ENCODE data around the gene TAF4. TPM values are rescaled to one million over a fixed set of nuclear protein-coding genes. Genes with fewer than 3 reads are reported as not detected.
"Not testable (repeated sequence)": the region's sequence is repeated elsewhere in the genome, so short reads cannot be mapped to it uniquely, and the experiment has no call there.

TAF4 gene
- total RNA-seq, 1 donor from 2014 or later: 19.9 TPM

DNA sequence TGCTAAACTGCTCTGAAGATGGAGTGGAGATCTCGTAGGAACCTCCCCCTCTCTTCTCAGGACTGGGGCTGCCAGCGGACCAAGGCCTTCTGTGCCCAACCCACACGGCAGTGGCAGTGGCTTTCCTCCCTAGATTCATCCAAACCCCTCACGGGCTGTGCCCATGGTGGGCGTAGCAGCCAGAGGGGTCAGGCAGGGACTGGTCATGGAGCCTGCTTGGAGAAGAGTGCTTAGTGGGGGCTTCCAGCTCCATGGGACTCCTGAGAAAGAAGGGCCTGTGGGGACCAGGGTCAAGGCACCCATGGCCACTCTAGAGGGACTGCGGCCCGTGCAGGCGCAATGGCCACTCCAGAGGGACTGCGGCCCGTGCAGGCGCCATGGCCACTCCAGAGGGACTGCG, 86.6 kb downstream of the TAF4 start:
- no peak for DNase-seq (ENCODE audit: low read depth)

DNA sequence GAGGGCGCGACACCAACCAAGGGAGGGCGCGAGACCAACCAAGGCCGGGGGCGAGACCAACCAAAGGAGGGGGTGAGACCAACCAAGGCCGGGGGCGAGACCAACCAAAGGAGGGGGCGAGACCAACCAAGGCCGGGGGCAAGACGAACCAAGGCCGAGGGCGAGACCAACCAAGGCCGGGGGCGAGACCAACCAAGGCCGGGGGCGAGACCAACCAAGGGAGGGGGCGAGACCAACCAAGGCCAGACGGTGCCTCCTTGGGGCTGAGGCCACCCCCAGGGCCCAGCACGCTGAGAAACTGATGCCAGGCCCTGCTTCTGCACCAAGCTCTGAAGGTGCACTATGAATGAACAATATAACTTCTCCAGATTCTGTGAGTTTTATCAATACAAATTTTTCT, 87.2 kb downstream of the TAF4 start:
- no peak for DNase-seq (ENCODE audit: low read depth)

DNA sequence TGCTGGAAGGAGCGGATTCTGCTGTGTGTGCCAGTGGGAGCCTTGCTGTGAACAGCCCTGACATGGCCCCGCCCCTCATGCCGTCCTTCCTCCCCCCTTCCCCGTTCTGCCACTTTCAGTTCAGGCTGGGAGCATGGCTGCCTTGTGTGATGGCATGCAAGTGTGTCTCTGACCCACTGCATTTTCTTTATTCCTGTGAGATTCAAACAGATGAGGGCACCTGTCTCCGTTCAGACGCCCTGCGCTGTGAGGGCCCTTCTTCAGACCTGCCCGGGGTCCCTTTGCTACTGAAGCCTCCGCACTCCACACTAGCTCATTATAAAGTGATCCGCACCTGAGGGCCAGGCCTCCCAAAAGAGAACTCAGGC, 88.3 kb downstream of the TAF4 start:
- no peak for DNase-seq (ENCODE audit: low read depth)

DNA sequence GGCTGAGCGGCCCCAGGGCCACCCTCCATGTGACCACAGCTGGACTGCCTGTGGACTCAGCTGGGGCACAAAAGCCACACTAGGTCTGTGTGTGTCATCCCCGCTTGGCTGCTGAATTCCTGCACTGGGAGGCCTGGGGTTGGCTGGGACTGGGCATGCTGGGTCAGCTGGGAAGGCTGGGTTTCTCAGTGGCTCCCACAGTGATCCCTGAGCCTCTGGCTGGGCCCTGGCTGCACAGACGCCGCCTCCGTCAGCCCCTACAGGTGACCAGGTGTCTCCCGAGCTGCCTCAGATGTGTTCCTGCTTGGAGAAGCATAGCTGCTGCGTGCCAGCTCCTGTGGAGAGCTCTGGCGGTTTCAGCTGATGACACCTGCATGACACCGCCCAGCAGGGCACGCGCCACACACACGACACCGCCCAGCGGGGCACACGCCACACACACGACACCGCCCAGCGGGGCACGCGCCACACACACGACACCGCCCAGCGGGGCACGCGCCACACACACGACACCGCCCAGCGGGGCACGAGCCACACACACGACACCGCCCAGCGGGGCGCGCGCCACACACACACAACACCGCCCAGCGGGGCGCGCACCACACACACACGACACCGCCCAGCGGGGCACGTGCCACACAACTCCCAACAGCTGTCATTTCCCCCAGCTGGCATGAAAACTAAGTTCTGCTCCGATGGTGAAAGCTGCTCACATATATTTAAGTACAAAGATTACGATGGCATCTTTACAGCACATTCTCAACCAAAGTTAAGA, 88.8 kb downstream of the TAF4 start:
- DNase-seq (ENCODE audit: low read depth): no peak

DNA sequence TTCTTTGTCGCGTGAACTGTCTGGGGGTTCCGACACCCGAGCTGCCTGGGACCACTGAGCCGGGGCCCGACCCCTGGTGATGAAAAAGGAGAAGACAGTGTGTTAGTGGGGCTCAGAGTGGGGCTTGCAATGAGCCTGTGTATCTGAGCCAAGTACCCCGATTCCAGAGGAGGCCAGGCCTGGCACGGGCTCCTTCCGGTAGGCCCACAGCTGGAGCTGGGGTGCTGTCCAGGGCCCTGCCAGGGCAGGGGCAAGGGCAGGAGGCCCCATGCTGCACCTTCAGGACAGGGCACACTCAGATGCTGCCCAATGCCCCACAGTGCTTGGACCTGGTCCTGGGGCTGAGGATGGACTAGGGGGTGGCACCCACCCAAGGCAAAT, 89.4 kb downstream of the TAF4 start:
- DNase-seq (ENCODE audit: low read depth): no peak

DNA sequence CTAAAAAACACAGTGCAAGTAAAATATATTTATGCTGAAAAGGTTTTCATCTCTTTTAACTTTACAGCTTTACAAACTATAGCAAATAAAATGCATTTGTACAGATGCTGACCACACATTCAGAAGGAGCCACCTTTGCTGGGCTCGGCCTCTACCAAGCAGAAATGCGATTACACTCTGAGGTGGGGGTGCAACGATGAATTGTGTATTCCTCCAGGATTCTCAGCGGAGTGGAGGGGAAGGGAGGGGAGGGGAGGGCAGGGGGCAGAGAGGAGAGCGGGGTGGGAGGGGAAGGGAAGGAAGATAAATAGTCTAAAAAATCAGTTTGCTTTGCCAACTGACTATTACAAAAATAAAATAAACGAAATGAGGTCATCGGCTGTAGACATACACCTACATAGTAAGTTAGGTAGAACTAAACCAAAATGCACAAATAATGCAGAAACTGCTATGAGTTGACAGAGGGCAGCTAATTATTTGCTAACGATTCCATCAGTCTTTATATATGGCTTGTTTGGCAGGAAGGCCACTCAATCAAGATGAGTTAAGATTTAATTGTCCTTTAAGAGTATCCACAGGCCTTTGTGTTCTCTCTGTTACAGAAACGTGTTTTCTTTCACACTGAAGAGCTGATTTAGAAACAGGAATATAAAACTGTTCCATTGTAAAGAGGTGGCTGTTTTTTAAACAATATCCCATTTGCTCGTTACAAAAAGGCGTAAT, 90.1 kb downstream of the TAF4 start:
- DNase-seq (ENCODE audit: low read depth): no peak

DNA sequence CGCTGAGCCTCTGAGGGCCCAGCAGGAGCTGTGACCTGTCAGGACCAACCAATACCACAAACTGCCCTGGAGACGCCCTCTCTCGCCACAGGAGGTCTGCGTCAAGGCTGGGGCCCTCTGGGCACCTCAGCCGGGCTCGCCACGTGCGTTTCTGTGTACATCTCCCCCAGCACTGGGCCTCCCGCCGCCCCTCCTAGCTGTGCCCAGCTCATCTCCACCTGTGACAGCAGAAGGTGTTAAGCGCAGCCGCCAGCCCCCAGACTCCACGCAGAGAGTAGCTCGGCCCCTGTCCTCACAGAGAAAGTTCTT, 91.4 kb downstream of the TAF4 start:
- no peak for DNase-seq (ENCODE audit: low read depth)

DNA sequence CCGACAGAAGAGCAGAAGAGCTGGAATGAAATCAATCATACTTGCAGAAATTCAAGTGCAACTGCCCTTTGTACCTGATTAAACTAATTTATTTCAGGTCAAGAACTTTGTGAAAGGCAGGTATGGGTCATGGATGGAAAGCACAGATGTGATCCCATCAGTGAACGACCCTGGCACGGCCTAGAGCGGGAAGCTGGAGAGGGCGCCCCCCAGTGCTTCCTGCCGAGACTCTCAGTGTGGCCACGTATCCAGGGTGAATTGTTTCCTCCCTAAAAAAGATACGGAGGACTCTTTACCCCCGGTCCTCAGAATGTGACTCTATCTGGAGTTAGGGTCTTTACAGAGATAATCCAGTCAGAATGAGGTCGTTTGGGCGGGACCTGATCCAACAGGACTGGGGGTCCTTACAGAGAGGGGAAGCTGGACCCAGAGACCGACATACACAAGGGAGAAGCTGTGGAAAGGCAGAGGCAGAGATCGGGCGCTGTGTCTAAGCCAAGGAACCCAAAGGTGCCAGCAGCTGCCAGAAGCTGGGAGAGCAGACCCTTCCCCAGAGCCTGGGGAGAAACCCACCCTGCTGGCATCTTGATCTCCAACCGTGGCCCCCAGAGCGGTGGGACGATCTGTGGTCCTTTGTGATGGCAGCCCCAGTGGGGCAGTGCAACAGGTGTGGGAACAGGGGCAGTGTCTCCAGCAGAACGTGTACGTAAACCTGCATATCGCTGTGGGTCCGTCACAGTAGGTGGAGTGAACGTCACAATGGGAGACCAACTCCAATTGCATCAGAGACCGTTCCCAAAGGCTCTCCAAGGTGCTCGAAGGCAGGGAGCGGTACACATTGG, 91.9 kb downstream of the TAF4 start:
- DNase-seq (ENCODE audit: low read depth): no peak

DNA sequence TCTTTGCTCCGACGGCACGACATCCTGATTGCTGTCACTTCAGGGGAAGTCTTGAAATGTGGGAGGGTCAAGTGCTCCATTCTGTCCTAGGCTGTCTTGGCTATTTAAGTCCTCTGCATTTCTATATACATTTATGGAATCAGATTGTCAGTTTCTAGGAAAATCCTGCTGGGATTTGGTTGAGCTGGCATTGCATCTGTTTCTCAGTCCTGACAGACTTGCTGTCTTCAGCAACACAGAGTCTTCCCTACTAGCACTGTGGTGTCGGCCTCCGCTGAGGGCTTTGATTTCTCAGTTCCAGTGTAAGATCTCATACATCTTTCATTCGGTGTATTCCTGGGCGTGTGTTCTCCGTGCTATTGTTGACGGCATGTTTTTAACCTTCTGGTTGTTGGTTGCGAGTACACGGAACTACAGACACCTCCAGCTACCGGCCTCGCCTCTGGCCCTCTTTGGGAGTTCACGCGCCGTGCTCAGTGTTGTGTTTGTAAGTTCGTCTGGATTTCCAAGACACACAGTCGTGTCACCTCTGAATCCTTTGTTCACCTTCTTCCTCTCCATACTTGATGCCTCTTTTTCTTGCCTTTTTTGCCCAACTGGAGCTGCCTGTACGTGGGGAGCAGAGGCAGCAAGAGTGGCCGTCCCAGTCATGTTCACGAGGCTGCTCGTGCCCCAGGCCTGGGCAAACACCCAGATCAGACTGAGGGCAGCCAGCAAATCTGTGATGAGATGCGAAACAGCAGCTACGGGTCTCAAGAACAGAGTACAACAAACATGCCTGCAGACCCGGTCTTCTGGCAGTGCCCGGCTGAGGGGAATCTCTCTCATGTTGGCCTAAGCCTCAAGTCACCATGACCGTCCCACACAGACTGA, 92.8 kb downstream of the TAF4 start:
- DNase-seq (ENCODE audit: low read depth): no peak

DNA sequence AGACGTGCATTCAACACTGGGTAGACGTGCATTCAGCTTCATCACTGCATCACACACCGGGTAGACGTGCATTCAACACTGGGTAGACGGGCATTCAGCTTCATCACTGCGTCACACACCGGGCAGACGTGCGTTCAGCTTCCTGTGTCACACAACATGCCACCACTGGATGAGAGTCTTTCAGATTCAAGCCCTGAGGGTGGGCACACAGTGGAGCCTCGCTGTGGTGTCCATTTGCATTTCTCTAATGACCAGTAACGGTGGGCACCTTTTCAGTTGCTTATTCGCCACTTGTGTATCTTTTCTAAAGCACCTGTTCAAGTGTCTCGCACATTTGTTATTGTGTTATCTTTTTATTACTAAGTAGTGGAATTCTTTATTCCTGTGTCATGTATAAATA, 94.1 kb downstream of the TAF4 start:
- DNase-seq (ENCODE audit: low read depth): not testable (repeated sequence)

DNA sequence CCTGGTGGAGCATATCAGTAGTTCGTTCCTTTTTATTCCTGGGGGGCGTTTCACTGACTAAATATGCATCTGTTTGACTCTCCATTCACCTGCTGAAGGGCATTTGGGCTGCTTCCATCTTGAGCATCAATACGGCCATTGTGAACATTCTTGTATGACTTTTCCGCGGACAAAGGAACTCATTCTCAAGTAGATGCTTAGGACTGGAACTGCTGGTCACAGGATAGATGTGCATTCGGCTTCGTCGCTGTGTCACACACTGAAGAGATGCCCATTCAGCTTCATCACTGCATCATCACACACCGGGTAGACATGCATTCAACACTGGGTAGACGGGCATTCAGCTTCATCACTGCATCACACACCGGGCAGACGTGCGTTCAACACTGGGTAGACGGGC, 95.3 kb downstream of the TAF4 start:
- no peak for DNase-seq (ENCODE audit: low read depth)

DNA sequence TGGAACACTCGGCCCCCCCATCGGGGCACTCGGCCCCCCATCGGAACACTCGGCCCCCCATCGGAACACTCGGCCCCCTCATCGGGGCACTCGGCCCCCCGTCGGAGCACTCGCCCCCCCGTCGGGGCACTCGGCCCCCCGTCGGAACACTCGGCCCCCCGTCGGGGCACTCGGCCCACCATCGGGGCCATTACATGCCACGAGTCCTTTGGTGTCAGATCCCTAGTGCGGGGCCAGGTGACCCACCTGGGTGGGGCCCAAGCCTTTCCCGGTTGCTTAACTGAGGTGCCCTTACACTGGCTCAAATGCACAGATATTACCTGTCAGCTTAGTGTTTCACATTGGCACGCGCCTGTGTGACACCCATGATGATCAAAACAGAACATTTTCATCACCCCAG, 95.9 kb downstream of the TAF4 start:
- no peak for DNase-seq (ENCODE audit: low read depth)

DNA sequence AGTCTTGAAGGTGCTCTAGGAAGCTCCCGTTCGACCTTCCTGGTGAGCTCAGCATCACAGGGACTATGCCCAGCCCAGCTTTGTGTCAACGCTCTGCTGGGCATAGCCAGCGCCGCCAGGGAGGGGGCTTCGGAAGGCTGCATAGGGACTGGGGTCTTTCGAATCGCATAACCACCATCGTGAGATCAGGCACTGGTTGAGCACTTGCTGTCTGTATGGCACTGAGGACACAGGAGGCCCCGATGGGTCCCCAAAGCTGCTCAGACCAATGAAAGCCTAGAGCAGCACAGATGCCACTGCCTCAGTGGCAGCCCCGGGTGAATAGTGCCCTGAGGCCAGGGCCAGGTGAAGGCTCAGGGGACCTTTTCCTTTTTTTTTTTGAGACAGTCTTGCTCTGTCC, 96.7 kb downstream of the TAF4 start:
- no peak for DNase-seq (ENCODE audit: low read depth)

DNA sequence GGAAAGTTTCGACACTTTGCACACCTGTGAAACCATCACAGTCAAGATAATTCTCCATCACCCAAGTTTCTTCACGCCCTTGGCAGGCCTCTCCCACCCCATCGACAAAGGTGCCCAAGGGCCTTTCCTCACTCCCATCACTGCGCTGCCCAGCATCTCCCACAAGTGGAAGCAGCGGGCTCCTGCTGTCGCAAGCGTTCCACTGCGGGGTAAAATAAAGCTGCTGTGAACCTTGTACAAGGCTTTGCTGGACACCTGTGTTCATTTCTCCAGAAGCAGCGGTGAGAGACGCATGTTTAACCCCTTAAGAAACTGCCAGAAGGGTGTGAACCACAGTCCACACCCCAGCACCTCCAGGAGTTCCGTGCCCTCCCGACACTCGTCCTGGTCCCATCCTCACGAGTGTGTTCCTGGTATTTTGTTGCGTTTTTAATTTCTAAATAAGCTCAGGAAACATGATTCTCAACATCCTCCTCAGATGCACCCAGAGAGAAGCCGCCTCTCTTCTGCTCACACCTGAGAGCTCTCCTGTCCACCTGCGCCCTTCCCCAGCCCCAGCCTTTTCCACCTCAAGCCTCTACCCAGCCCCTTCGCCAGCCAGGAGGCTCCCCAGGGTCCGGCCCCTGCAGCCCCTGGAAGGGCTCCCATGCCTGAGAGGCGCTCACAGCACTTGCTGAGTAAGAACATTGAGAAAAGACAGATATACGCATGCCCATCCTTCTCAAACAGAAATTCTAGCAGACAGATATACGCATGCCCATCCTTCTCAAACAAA, 97.5 kb downstream of the TAF4 start:
- DNase-seq (ENCODE audit: low read depth): no peak

DNA sequence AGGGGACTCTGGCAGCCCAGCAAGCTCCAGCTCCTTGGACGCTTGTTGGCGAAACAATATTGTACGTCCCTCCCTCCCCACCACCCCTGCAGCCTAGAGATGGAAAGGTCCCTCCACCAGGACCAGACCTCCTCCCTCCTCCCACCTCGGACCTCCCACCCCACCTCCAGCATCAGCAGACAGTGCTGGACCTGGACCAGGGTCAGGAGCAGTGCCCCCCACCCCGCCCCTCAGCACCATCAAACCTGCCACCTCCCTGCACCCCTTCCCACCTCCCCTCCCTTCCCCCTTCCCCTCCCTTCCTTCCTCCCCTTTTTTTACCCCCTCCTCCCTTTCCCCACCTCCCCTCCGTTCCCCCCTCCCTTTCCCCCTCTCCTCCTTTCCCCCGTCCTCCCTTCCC, 98.4 kb downstream of the TAF4 start:
- no peak for DNase-seq (ENCODE audit: low read depth)

DNA sequence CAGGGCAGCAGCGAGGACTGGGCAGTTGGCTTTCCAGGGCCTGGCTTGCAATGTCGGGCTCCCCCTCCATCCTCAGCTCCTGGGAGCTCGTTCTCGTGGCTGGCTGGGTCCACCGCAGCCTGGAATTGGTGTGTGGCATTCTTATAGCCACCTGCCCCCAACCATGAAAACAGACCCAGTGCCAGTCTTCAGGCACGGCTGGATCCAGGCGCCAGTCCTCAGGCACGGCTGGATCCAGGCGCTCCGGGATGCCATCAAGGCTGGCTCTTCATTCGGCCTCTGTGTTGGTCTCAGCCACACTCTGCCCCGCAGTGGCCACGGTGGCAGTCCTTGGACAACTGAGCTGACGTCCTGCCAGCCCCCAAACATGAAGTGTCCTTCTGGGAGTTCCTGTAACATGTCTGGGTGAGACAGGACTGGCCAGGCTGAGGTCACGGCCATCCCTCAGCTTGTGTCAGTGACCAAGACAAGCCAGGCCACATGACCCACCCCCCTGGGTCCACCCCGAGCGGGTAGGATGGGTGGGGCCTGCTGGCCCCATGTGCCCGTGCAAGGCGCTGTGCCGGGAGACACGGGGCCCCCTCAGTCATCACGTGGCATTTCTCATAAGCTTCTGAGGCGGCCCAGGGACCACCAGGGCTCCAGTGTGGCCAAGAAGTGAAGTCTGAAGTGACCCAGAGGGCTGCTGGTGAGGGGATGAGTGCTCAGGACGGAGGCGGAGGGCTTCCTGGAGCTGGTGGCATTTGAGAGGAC, 99.0 kb downstream of the TAF4 start:
- DNase-seq (ENCODE audit: low read depth): no peak

DNA sequence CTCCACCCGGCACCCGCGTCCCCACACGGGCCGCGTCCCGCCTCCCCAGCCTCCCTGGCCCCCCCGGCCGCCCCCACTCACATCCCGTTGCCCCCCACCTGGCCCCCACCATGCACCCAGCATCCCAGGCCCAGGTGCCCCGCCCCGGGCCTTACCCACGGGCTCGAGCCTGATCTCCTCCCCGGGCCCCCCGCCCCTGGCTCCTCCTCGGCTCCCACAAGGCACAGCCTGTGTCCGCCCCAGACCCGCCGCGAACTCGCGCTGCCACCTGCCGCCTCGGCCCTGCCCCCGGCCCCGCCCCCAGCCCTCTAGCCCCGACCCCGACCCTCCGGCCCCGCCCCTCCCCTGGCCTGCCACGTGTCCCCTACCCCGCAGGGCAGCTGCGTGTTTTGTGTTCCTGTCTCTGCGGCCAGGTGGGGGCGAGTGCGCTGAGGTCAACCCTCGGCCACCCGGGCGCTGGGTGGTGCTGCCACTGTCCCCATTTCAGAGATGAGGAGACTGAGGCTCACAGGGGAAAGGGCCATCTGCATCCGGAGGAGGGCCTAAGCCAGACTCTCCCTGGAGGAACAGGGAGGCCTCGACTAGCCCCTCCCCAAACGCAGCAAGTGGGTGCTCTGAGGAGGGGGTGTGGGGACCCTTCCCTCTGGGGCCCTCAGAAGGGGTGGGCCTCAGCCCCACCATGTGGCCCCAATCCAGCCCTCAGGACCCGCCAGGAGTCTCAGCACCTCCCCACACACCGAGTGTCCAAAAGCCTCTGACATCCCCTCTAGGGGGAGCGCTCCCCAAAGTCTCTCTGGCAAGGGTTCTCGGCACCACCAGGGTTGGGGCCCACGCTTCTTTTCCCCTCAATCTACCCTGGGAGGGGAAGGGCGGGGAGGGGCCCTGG, 99.8 kb downstream of the TAF4 start:
- DNase-seq (ENCODE audit: low read depth): no peak

DNA sequence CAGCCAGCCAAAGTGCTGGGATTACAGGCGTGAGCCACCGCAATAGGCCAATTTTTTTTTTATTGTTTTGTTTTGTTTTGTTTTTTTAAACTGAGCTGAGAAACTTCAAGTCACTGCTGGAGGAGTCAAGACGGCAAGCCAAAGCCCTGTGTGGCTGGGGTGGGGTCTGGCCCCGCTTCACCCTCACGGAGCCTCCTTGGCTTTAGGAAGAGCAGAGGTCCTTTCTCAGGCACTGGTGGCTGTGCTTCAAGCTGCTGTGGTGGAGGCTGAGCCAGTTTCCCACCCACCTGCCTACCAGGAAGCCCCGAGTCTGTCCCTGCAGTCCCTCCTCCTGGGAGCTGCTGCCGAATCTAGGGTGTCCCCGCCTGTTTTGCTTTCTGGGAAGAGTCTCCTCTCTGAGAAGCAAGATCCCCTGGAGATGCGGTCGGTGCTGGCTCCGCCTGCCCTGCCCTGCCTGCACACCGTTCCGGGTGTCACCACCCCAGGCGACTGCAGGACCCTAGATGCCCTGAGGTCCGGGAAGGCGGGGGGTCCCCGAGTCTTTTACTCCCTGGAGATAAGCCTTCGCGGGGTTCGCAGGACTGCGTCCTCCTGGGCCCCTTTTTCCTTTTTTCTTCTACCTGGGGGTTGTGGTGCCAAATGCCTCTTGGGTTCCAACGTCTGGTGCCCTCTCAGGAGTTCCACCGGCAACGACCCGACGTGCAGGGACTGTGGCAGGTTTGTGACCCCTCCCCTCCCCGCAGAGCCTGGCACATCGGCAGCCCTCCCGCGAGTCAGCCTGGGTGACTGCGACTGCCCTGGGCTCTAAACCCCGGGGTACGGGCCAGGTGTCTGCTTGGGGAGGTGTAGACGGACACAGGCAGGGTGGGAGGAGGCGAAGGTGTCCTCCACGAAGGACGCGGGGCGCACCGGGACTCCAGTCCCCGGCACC, 100.7 kb downstream of the TAF4 start:
- no peak for DNase-seq (ENCODE audit: low read depth)

Data from renal cortical epithelial cell (primary cell).